Neural cell (in vitro differentiated cells): ENCODE data around the gene NUDC.

Source experiments
- EP300 ChIP-seq: fragments of 450-650 bp; conservative IDR thresholded peaks from 2 replicates; pipeline ENCODE4 v1.6.1; 2014; ENCODE audit warnings: antibody characterized with exemption, mild to moderate bottlenecking, moderate library complexity; ENCODE audit not compliant: poor library complexity, severe bottlenecking
- TF ChIP-seq, protein P1 (sequence below): fragments of 450-650 bp; IDR thresholded peaks from 2 replicates; pipeline ENCODE4 v1.5.1; 2014; ENCODE audit warnings: antibody characterized with exemption, mild to moderate bottlenecking, moderate library complexity; ENCODE audit not compliant: poor library complexity, severe bottlenecking

DNA sequence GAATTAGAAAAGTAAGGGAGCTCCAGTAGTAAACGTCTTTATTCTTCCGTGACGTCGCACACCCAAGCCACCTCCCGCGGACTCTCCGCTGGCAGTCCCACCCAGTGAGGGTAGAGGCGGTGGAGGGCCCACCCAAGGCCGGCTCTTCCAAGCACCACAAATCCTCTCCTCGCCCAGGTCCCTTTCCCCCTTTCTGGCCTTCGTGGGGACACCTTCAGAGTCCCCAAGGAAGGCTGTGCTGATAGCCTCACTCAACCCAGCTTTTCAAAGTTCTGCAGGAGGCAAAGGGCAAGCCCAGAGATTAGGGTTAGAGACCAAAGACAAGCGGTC is 31.1 kb upstream of the NUDC start:
- TF ChIP-seq, protein P1, sequence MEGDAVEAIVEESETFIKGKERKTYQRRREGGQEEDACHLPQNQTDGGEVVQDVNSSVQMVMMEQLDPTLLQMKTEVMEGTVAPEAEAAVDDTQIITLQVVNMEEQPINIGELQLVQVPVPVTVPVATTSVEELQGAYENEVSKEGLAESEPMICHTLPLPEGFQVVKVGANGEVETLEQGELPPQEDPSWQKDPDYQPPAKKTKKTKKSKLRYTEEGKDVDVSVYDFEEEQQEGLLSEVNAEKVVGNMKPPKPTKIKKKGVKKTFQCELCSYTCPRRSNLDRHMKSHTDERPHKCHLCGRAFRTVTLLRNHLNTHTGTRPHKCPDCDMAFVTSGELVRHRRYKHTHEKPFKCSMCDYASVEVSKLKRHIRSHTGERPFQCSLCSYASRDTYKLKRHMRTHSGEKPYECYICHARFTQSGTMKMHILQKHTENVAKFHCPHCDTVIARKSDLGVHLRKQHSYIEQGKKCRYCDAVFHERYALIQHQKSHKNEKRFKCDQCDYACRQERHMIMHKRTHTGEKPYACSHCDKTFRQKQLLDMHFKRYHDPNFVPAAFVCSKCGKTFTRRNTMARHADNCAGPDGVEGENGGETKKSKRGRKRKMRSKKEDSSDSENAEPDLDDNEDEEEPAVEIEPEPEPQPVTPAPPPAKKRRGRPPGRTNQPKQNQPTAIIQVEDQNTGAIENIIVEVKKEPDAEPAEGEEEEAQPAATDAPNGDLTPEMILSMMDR = no peak
- TF ChIP-seq EP300 = no peak
